HCT116 (cell line): Measurements from ENCODE around the gene YWHAB. TPM values are rescaled to one million over a fixed set of nuclear protein-coding genes. Genes with fewer than 3 reads are reported as not detected.

Experiments used
- ATAC-seq: fragments of 200-7000 bp; cut with Tn5 transposase; 2 replicates; pipeline ENCODE4 v1.9.1; 2020; ENCODE audit warnings: mild to moderate bottlenecking, moderate library complexity
- BruUV-seq: library from RNA; stranded (reverse); fragments of 400-500 nt; replicated peaks from 2 replicates; lab custom pipeline; 2021; lab: Mats Ljungman, UMichigan
- CTCF ChIA-PET: fragments of 300-600 bp; sonication (Branson Sonifier 250); formaldehyde crosslinking; loops from one replicate; lab custom pipeline; 2021; ENCODE audit warnings: antibody characterized with exemption; lab: Charles Lee
- POLR2A ChIA-PET: fragments of 300-600, 350-600 bp; sonication (Branson Sonifier 250); formaldehyde crosslinking; loops from one replicate; lab custom pipeline; 2021; ENCODE audit warnings: antibody characterized with exemption; lab: Charles Lee
- RAD21 ChIA-PET, 2 experiments: fragments of 300-600 bp; sonication (Branson Sonifier 250); formaldehyde crosslinking; loops; one replicate each; lab custom pipeline; 2023; ENCODE audit warnings: low total read pairs in 2 of 2; ENCODE audit not compliant: uncharacterized antibody in 2 of 2, unreplicated experiment in 2 of 2, low non-redundant PET in 1 of 2; lab: Charles Lee
- DNase-seq: peaks from one replicate; pipeline ENCODE4 v3.0.0-alpha.2; 2010; ENCODE audit warnings: low read depth, low spot score
- H2AFZ ChIP-seq: fragments of 200-600 bp; shearing (Covaris generic), sonication (generic); 2 replicates; pipeline ENCODE4 v1.6.1; 2017; ENCODE audit warnings: low read depth, mixed run types, mixed read lengths, antibody characterized with exemption, low read length; ENCODE audit not compliant: poor library complexity, severe bottlenecking
- H3K27ac ChIP-seq: 2 replicates; pipeline ENCODE4 v1.5.1; 2012; ENCODE audit warnings: low read depth, low read length
- H3K27me3 ChIP-seq: fragments of 200-600 bp; sonication (generic); 2 replicates; pipeline ENCODE4 v1.6.1; 2016; ENCODE audit warnings: mixed run types, low read length, mixed read lengths; ENCODE audit not compliant: insufficient read depth
- H3K36me3 ChIP-seq, 2 experiments: fragments of 200-500 bp in 1 of 2; fragments of 200-600 bp in 1 of 2; sonication (Bioruptor generic) in 1 of 2; sonication (generic) in 1 of 2; 2 replicates each; pipeline versions ENCODE4 v1.5.1 to v1.6.1; 2014 to 2016; ENCODE audit warnings: low read length in 2 of 2, inconsistent platforms in 1 of 2, mixed read lengths in 1 of 2, mixed run types in 1 of 2; ENCODE audit not compliant: insufficient read depth in 2 of 2, control insufficient read depth in 1 of 2
- H3K4me1 ChIP-seq, 2 experiments: fragments of 200-600 bp in 1 of 2; sonication (generic) in 1 of 2; 2 replicates each; pipeline versions ENCODE4 v1.5.1 to v1.6.1; 2012 to 2017; ENCODE audit warnings: low read length in 2 of 2, inconsistent platforms in 1 of 2, mild to moderate bottlenecking in 1 of 2, mixed read lengths in 1 of 2, mixed run types in 1 of 2, moderate library complexity in 1 of 2; ENCODE audit not compliant: insufficient read depth in 2 of 2, control insufficient read depth in 1 of 2
- H3K4me2 ChIP-seq: fragments of 200-600 bp; sonication (generic); 2 replicates; pipeline ENCODE4 v1.6.1; 2017; ENCODE audit warnings: mixed run types, low read length, mixed read lengths
- H3K4me3 ChIP-seq, 2 experiments: fragments of 200-600 bp in 1 of 2; sonication (generic) in 1 of 2; replicated peaks in 1 of 2; 2 replicates each; pipeline ENCODE4 v1.5.1; 2011 to 2016; ENCODE audit warnings: low read length in 2 of 2, control low read depth in 1 of 2, low read depth in 1 of 2, mild to moderate bottlenecking in 1 of 2, mixed read lengths in 1 of 2, mixed run types in 1 of 2
- H3K79me2 ChIP-seq: fragments of 200-600 bp; sonication (generic); 2 replicates; pipeline ENCODE4 v1.6.1; 2017; ENCODE audit warnings: mild to moderate bottlenecking, mixed run types, low read length, moderate library complexity, mixed read lengths; ENCODE audit not compliant: insufficient read depth
- H3K9ac ChIP-seq: fragments of 200-600 bp; sonication (generic); 2 replicates; pipeline ENCODE4 v1.6.1; 2016; ENCODE audit warnings: low read length, mixed read lengths
- H3K9me2 ChIP-seq: fragments of 200-600 bp; sonication (generic), shearing (Covaris generic); 2 replicates; pipeline ENCODE4 v1.6.1; 2017; ENCODE audit warnings: mixed run types, mild to moderate bottlenecking, moderate library complexity; ENCODE audit not compliant: insufficient read depth
- H3K9me3 ChIP-seq, 2 experiments: fragments of 200-500 bp in 1 of 2; fragments of 200-600 bp in 1 of 2; sonication (Bioruptor generic) in 1 of 2; sonication (generic) in 1 of 2; 2 replicates each; pipeline ENCODE4 v1.6.1; 2014 to 2017; ENCODE audit warnings: low read length in 2 of 2, mixed read lengths in 2 of 2, inconsistent platforms in 1 of 2, low read depth in 1 of 2, mild to moderate bottlenecking in 1 of 2, mixed run types in 1 of 2, moderate library complexity in 1 of 2; ENCODE audit not compliant: control insufficient read depth in 1 of 2, insufficient read depth in 1 of 2
- H4K20me1 ChIP-seq: fragments of 200-600 bp; sonication (generic), shearing (Covaris generic); 2 replicates; pipeline ENCODE4 v1.6.1; 2017; ENCODE audit warnings: mixed run types, mild to moderate bottlenecking, moderate library complexity; ENCODE audit not compliant: insufficient read depth
- ATF3 ChIP-seq: IDR thresholded peaks from 2 replicates; pipeline ENCODE4 v1.6.1; 2012
- CBX3 ChIP-seq: IDR thresholded peaks from 2 replicates; pipeline ENCODE4 v1.6.1; 2012; ENCODE audit warnings: low read depth
- CEBPB ChIP-seq: IDR thresholded peaks from 2 replicates; pipeline ENCODE4 v1.6.1; 2012; ENCODE audit warnings: low read depth
- CTCF ChIP-seq, 3 experiments: fragments of 200-600 bp in 1 of 3; sonication (generic) in 1 of 3; IDR thresholded peaks in 2 of 3; conservative IDR thresholded peaks in 1 of 3; 2 replicates each; pipeline ENCODE4 v1.5.1; 2012 to 2017; ENCODE audit warnings: low read depth in 2 of 3, low read length in 2 of 3, antibody characterized with exemption in 1 of 3, borderline replicate concordance in 1 of 3, control low read depth in 1 of 3, mild to moderate bottlenecking in 1 of 3, mixed read lengths in 1 of 3, mixed run types in 1 of 3, moderate library complexity in 1 of 3; ENCODE audit not compliant: insufficient read depth in 1 of 3
- EGR1 ChIP-seq: IDR thresholded peaks from 2 replicates; pipeline ENCODE4 v1.6.1; 2012; ENCODE audit warnings: low read depth
- ELF1 ChIP-seq: IDR thresholded peaks from 2 replicates; pipeline ENCODE4 v1.6.1; 2012; ENCODE audit warnings: low read depth, borderline replicate concordance
- EZH2 ChIP-seq: fragments of 200-600 bp; sonication (generic); IDR thresholded peaks from 2 replicates; pipeline ENCODE4 v1.6.1; 2017; ENCODE audit warnings: antibody characterized with exemption, mixed run types
- EZH2phosphoT487 ChIP-seq: fragments of 200-600 bp; IDR thresholded peaks from 2 replicates; pipeline ENCODE4 v1.6.1; 2018; ENCODE audit warnings: antibody characterized with exemption, borderline replicate concordance
- FOSL1 ChIP-seq: IDR thresholded peaks from 2 replicates; pipeline ENCODE4 v1.6.1; 2012; ENCODE audit warnings: low read depth
- MAX ChIP-seq: IDR thresholded peaks from 2 replicates; pipeline ENCODE4 v1.6.1; 2012
- POLR2A ChIP-seq: IDR thresholded peaks from 2 replicates; pipeline ENCODE4 v1.7.0; 2011; ENCODE audit warnings: borderline replicate concordance; ENCODE audit not compliant: insufficient read depth, insufficient read length; ENCODE audit errors: extremely low read depth
- POLR2AphosphoS5 ChIP-seq: IDR thresholded peaks from 2 replicates; pipeline ENCODE4 v1.6.1; 2011; ENCODE audit warnings: mild to moderate bottlenecking, low read depth, low read length, moderate library complexity
- REST ChIP-seq: IDR thresholded peaks from 2 replicates; pipeline ENCODE4 v1.6.1; 2012; ENCODE audit warnings: low read depth
- SIN3A ChIP-seq: IDR thresholded peaks from 2 replicates; pipeline ENCODE4 v1.6.1; 2012; ENCODE audit warnings: low read depth
- ZFX ChIP-seq: fragments of 450-650 bp; IDR thresholded peaks from 2 replicates; pipeline ENCODE4 v1.6.1; 2017
- ZNF274 ChIP-seq: fragments of 200-500 bp; sonication (Bioruptor generic); IDR thresholded peaks from 2 replicates; pipeline ENCODE4 v1.6.1; 2014; ENCODE audit warnings: mild to moderate bottlenecking, low read depth, low read length, inconsistent platforms
- intact Hi-C: fragments of 100-400 bp; cut with micrococcal nuclease; formaldehyde crosslinking; loops from 2 replicates; pipeline ENCODE4 v1.10.0; 2022
- total RNA-seq: library from RNA; stranded (reverse); gene quantifications from one replicate; pipeline ENCODE4 v1.2.1, GENCODE V29; 2021; ENCODE audit not compliant: unreplicated experiment

The YWHAB gene
- total RNA-seq, 1 experiment from 2014 or later: 200 TPM

GRCh38 chr20:44952731-44953130 is 67.2 kb downstream of the YWHAB start:
- H4K20me1 ChIP-seq: no peaks in the 10 kb centered on the region; the same call in 1 of the 2 replicates
- peaks cover 24% of the 10 kb centered on the region for H3K79me2 ChIP-seq
- POLR2A ChIA-PET: no interaction called here
- RAD21 ChIA-PET: no interaction called here
- no peaks in the 10 kb centered on the region for H3K27me3 ChIP-seq
- TF ChIP-seq POLR2A (no peak), MAX (no peak), ATF3 (no peak), EZH2phosphoT487 (no peak), EZH2 (no peak), FOSL1 (no peak), REST (no peak), CTCF (IDR thresholded peaks at IDR 0.05 in 2 of 3, conservative IDR thresholded peaks at IDR 0.05 in 1 of 3; ENCODE audit: borderline replicate concordance in 1 of 3, insufficient read depth in 1 of 3, low read depth in 2 of 3, low read length in 2 of 3) (no peak), ZNF274 (no peak), ELF1 (no peak), CBX3 (no peak), ZFX (no peak), POLR2AphosphoS5 (no peak), SIN3A (no peak), CEBPB (no peak), EGR1 (no peak)
- H3K4me1 ChIP-seq: no peaks in the 10 kb centered on the region
- H3K9me3 ChIP-seq: no peaks in the 10 kb centered on the region
- intact Hi-C loops: no loop called here
- no TSS peak for BruUV-seq
- H3K9ac ChIP-seq: no peak overlapping the region
- H3K36me3 ChIP-seq: peaks cover 69 to 77% of the 10 kb centered on the region in 2 experiments; a peak in 3 of 4 replicates
- no peak overlapping the region for H3K4me3 ChIP-seq
- H3K4me2 ChIP-seq: no peak overlapping the region
- no peak overlapping the region for H2AFZ ChIP-seq
- no peaks in the 10 kb centered on the region for H3K9me2 ChIP-seq
- no peak overlapping the region for H3K27ac ChIP-seq
- CTCF ChIA-PET: no interaction called here
- no peak for DNase-seq
- no peak for ATAC-seq
